Ovary (tissue), 3 donors: ENCODE measurements around the gene SLC4A8.

ENCODE experiments used
- CTCF ChIP-seq, 3 donors: fragments of 450-650 bp in 2 of 3; fragments of 200-600 bp in 1 of 3; IDR thresholded peaks; one replicate each; pipeline versions ENCODE4 v1.5.1 to v1.8.0; 2016 to 2022; ENCODE audit warnings: antibody characterized with exemption in 3 of 3, mild to moderate bottlenecking in 1 of 3
- EP300 ChIP-seq: sonication (generic); formaldehyde crosslinking; IDR thresholded peaks from one replicate; pipeline ENCODE4 v1.6.1; 2017; ENCODE audit warnings: antibody characterized with exemption
- POLR2A ChIP-seq: fragments of 450-650 bp; IDR thresholded peaks from one replicate; pipeline ENCODE4 v1.6.1; 2017; ENCODE audit warnings: antibody characterized with exemption, mild to moderate bottlenecking, moderate library complexity
- donor health status: DM: no; HTN: no; CAD: no.

- TF ChIP-seq CTCF (IDR thresholded peaks at IDR 0.05) = no peak
- TF ChIP-seq EP300 = no peak
- no peak for TF ChIP-seq POLR2A
Observed at GRCh38 chr12:51493281-51493680, 68.7 kb downstream of the SLC4A8 start.
